HG02610 (cell line): ENCODE results near the gene GAL3ST2.
"Not testable (repeated sequence)": the region's sequence is repeated elsewhere in the genome, so short reads cannot be mapped to it uniquely, and the experiment has no call there.

Experiments
- ATAC-seq: cut with Tn5 transposase; IDR thresholded peaks from one replicate; pipeline ENCODE4 v1.9.1; 2021; ENCODE audit warnings: mild to moderate bottlenecking, moderate library complexity; ENCODE audit not compliant: unreplicated experiment

The GAL3ST2 gene

DNA sequence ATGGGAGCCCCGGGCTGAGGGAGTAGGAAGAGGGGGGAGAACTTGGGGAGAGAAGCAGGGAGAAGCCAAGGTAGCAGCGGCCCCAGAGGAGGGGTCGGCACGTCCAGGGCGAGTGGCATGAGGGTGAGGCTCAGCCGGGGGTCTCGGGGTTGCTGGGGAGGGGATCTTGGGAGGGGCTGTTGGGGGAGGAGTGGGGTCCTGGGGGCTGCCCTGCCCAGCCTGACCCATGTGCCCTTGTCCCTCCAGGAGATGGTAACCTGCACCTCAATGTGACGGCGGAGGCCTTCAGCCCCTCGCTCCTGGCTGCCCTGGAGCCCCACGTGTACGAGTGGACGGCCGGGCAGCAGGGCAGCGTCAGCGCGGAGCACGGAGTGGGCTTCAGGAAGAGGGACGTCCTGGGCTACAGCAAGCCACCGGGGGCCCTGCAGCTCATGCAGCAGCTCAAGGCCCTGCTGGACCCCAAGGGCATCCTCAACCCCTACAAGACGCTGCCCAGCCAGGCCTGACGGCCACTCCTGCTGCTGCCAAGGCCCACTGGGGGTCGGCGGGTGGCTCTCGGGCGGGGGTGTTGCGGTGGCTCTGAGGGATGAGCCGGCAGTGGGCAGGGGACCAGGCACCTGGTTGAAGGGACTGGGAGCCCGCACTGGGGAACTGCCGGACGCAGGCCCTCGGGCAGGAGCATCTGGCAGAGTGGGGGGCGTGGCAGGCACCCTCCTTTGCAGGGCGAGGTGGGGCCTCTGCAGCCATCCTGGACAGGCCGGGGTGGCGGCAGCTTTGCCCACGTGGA, 9.0 kb upstream of the GAL3ST2 start:
- no peak for ATAC-seq

DNA sequence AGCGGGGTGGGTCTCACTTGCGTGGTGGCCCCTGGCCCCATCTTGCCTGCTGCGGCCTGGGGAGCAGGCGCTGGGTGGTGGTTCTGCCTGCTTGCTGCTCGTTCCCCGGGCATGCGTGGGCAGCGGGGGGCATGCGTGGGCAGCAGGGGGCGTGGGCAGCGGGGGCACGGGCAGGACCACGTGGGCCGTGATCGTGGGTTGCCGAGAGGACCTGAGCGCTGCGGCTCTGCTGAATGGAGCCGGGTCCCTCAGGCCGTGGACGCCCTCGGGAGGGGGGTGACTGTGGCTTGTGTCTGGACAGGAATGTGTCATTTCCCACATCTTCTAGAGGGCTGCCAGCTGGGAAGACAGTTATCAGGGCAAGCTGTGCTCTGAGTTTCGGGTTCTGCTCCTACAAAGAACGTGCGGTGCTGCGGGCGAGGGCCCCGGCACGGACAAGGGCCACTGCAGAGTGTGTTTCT, 8.3 kb upstream of the GAL3ST2 start:
- no peak for ATAC-seq

DNA sequence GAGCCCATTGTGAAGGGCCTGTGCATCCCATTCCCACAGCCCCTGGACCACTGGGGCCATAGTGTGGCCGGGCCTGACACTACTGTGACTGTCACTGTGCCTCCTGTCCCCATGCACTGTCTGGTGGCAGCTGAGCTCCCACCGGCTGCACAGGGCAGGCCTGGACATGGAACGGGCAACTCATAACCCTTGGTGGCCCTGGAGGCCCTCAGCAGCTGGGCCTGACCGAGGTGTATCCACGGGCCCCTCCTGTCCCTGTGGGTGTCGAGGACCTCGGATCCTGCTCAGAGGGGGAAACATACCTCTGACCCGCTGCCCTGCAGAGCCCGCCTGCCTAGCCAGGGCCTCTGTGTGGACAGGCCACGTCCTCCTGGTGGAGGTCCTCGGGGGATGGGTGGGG, 7.8 kb upstream of the GAL3ST2 start:
- no peak for ATAC-seq

DNA sequence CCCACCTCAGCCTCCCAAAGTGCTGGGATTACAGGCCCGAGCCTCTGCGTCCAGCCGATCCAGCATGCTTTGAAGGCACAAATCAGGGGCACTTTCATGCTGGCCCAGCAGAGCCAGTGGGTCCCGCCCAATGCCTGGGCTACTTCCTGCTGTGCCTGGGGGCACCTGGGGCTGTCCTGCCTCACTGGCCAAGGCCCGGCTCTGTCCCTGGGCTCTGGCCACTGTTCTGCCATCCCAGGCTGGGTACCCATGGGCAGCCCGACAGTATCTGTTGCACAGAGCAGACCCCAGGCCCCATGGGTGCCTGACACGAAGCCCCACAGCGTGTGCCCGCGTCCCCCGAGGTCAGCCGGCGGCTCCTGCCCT, 6.8 kb upstream of the GAL3ST2 start:
- ATAC-seq, result no peak

DNA sequence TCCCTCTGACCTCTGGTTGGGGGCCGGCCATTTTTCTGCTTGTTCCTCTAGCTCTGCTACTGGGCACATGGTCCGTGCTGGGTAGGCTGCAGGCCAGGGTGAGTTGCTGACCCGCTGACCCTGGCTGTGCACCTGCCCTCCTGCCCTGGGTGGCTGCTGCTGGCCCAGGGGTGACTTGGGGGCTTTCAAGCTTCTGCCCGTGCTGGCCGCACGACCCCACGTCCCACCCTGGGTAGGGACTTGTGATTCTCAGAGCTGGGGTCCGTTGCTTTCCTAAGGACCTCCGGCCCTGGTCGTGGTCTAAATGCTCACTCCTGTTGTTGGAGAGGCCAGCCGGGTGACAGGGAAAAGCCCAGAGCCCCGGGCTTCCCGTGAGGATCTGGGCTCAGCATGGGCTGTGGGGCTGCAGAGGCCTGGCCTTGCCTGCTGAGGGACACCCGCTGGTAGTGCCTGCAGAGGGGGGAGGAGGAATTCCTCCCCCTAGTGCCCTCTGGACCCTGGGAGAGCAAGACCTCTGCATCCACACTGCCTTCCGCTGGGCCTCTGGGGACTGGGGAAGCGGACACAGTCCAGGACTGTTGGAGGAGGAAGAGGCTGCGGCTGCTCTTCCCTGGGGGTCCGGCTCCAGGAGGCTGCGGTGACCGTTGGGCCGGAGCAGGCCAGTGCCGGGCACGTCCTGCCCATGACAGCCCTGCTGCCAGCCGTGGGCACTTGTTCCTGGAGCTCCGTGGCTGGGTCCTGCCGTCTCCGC, 6.3 kb upstream of the GAL3ST2 start:
- no peak for ATAC-seq

DNA sequence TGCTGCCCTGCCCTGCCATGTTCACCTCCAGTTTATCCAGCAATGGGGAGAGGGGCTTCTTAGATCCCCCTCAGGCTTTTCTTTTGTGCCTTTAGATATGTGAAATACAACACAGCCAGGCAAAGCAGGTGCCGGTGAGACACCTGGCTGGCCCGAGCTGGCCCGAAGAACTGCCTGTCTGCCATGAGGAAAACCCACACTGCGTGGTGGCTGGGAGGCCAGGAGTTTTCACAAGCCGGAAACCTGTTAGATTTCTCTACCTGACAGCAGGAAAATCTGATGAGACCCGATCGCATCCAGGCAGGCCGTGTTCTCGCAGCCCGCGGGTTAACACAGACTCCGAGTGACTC, 5.7 kb upstream of the GAL3ST2 start:
- no peak for ATAC-seq

DNA sequence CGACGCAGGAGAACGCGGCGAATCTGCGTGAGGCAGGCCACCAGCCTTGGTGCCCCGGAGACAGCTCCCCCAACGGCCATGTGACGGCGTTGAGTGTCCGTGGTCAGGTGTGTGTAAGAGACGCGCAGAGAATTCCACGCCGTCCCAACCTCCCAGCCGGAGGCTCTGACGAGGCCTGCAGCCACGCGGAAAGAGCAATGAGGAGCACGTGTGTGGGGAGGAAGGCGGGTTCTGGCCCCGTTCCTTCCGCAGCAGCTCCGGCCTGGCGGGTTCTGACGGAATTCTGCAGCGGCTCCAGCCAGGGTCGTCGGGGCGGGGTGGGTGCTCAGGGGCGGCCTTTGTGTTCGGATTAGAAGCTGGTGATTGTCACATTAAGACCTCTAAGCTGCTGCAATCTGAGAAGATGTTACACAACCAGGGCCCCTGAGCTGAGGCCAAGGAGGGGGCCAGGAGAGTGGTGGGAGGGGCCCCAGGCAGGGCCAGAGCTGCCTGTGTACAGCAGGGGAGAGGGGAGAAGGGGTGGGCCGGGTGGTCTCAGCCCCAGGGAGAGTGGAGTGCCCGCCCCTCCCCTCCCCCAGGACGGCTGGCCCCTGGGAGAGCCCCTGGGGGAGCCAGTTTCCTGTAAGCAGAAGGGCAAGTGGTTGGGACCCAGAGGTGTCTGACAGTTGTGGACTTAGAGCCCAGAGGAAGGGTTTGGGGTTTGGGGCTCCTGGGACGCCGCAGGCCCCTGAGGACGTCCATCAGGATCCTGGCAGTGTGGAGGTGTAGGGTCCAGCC, 5.1 kb upstream of the GAL3ST2 start:
- ATAC-seq, result no peak

DNA sequence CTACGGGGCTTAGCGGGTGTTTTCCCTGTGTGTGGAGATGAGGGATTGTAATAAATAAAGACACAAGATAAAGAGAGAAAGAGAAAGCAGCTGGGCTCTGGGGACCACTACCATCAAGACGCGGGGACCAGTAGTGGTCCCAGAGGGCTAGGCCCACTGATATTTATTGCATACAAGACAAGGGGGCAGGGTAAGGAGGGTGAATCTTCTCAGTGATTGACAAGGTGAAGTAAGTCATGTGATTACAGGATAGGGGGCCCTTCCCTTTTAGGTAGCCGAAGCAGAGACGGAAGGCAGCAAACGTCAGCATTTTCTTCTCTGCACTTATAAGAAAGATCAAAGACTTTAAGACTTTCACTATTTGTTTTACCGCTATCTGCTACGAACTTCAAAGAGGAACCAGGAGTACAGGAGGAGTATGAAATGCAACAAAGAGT, 4.5 kb upstream of the GAL3ST2 start:
- ATAC-seq, result no peak

DNA sequence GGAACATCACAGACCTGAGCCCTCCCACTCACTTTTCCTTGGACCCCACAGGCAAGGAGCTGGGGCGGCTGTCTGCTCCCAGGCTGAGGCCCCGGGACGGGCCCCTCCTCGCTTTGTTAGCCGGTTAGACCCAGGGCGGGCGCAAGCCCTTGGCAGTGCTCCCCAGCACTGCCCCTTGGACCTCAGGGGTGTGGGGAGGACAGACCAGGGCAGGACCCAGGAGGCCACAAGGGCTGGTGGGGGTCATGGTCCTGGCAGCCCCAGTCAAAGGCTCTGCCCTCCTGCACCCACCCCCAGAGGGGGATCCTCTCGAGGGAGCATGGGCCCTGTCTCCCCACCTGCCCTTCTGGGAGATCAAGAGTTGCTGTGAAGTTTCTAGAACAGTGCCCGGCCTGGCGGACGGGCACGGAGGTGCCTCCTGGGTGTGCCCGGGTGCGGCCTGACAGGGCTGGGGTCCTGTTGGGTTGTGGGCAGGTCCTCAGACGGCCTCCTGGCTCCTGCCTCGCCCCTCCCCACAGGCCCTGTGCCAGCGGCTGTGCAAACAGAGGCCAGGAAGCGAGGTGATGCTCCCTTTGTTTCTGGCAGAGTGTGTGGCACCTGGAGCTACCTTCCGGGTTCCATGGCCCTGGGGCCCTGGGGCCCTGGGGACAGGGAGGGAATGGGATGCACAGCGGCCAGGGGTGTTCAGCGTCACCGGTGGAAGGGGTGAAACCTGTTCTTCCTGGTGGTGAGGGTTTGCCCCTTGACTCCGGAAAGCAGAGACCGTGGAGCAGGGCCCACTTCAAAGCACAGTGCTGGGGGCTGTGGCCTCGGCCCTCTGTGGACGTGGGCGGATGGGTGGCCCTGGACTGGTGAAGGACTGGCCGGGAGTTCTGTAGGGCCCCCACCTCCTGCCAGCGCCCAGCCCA, 2.9 kb upstream of the GAL3ST2 start:
- ATAC-seq, result no peak

DNA sequence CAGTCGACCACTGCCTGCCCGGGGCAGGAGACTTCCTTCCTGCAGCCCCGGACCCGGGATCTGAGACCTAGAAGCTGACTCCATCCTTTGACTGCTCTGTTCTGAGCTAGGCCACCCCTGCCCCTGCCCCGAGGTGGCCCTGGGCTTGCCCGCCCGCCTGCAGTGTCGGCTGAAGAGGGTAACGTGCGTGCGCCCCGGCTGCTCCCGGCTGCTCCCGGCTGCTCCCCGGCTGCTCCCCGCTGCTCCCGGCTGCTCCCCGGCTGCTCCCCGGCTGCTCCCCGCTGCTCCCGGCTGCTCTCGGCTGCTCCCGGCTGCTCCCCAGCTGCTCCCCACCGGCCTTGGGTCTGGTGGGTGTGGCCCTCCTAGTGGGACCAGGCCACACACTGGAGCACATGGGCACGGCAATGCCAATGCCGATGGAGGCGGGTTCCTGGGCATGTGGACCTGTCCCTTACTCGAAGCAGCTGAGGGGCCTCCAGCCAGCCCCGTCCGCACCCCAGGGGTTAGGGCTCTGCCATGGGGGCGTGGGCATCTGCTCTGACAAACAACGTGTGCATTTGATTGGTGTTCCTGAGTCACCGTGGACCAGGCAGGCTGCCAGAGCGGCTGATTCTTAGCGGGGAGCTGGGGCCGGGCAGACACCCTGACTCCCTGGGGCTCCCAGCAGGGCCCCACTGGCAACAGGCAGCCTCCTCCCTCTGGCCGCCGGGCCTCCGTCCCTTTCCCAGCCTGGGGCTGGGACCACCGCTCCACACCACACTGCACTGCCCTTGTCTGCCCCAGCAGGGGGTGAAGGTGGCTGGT, 2.0 kb upstream of the GAL3ST2 start:
- ATAC-seq, result no peak

DNA sequence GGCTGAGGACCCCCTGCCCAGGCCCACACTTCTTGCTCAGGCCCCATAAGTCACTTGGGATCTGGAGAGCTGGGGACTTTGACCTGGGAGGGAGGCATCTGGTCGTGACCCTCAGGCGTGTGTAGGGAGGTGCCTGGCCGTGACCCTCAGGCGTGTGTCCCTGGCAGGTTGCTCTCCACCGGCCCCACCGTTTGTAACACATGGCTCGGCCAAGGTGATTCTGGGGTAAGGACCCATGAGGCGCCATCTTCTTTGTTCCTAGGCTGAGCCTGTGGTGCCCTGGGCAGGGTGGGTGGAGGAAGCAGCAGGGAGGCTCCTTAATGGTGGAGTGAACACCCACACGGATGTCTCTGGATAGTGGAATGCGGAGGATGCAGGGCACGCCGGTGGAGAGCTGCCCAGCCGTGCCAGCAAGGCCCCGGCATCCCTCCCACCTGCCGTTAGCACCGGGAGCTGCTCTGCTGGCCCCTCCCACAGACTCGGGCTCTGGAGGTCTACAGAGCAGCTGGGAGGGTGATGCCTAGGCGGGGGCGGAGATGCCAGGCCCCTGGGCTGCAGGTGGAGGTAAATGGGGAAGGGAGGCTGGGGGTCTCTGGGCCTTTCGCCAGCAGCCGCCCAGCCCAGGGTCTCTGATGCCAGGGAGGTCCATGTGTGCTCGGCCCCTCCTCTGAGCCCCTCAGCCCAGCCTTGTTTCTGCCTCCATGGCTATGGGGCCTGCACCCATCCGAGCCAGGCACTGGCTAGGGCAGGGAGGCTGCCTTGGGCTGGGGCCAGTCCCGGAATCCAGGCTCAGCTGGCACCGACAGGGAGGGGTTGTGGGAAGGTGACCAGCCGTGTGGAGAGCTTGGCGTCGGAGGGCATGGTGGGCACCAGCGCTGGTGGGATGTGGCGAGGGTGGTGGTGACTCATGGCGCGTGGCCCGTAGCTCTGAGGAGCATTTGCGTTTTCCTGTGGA, 1.1 kb upstream of the GAL3ST2 start:
- ATAC-seq, result no peak

DNA sequence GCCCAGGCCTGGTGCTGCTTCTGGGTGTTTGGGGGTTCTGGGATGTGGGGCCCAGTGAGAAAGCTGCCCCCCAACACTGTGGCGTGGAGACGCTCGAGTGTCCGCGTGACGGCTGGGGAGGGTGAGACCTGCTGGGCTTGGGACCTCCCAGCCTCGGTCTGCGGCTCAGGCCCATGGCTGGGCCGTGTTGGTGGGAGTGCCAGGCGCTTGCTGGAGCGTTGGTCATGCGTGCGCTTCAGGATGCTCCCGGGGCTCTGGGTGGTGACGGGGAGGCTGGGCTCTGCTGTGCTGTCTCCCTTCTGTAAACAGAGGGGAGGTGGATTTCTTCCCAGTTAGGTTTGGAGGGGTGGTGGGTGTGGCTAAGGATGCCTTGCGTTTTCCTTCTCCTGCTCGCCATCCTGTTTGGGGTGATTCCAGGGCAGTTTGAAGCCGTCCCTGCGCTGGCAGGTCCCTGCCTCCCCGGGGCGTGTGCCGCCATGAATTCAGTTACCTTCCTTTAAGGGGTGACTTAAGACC, 606 bp downstream of the GAL3ST2 start:
- no peak for ATAC-seq

DNA sequence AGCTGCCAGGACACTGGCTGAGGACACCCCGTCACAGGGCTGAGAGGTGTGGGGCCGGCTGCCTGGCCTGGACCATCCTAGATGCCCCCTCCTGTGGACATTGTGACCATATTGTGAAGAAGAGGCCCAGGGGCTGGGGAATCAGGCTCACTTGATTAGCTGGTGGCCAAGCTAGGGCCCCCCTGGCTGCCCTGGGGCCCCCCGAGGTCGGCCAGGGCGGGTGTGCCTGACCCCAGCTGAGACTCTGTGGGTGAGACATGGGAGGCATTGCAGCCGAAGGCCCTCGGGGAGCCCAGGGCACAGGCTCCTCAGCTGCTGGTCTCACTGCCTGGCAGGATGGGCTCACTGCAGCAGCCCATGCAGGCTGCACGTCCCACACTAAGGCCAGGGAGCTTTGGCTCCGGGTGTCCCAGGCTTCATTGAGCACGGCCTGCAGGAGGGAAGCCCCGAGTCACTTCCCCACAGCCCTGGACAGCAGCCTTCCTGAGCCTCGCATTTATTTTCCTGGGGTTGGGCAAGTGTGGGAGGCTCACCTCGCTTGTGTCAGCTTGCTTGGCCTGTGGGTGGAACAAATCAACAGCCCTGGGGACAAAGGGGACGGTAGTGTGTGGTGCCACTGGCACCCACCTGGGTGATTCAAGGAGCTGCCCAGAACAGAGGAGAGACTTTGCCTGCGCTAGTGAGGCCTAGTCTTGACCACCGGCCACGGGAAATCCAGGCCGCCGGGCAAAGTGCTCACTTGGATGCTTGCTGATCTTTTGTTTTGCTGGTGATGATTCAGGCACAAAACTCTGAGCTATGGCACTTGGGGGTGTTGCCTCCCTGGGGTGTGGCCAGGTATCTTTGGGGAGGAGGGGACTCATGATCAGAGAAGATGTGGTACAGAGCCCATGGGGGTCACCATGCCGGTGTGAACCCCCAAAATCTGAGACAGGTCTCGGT, 1.3 kb downstream of the GAL3ST2 start:
- no peak for ATAC-seq

DNA sequence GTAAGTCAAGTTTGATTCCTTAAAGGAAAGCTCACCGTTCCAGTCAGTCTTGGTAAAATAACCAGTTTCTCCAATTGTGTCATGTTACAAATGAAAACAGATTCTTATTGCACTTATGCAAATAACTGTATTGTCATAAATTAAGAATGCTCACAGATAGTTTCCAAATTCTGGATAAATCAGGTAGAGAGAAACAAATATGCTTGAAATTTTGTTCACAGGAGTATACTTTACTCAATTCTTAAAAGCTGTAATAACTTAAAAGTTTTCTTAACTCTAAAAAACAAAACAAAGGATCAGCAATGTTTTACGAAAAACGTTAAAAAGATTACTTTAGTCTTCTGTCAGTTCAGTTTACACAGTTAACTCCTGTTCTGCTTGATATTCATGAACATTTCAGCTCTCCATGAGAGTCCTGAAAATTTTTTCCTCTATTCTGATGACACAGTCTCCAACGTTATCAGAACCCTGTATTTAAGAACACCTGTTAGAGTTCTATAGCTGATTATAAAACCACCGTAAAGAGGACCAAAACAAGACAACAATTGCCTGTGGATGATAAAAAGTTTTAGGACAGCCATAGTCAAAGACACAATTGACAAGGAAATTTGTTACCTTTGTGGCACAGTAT, 4.4 kb downstream of the GAL3ST2 start:
- ATAC-seq, result no peak

DNA sequence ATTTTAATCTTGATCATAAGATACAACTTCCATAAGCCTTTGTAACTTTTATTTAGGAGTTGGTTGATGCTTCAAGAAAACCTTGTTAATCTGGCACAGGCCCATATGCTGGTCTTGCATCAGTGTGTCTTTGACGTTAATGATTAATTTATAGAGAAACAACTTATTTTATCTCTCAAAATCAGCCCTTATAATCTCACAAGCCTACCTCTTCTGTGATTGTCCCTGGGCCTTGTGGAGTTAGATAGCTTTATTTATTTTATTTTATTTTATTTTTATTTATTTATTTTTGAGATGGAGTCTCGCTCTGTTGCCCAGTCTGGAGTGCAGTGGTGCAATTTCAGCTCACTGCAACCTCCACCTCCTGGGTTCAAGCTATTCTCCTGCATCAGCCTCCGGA, 5.4 kb downstream of the GAL3ST2 start:
- ATAC-seq, result not testable (repeated sequence)

DNA sequence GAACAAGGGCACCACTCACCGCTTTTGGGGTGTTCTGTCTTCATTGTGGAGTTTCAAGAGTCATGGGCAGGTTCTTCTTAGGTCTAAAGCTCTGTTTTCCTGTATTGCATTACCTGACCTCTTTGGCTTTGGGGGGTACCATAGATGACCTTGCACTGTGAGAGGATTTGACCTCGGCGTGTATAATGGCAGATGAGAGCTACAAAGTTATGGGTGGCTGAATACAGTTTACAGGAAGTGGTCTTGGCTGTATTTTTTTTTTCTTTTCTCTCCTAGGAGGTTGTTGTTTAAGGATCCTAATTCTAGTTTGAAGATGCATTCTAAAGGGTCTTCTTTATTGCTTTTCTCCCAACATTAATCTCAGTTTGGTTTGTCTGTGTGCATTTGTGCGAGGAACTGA, 11.5 kb downstream of the GAL3ST2 start:
- no peak for ATAC-seq

DNA sequence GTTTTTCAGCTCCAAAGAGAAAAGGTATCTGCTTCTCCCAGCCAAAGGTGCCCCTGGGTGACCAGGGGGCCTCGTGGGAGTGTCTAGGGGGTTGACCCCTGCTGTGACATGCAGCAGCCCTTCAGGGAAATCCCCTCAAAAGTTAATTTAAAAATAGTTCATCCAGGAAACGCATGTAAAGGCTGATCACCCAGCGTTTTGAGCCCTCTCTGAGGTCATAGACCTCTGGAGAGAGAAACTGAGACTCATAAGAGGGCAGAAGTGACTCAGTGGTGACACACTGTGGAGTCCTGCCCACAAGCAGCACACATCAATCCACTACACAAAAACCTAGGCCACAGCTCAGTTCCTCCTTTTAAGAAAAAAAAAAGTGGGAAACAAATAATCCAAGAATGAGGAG, 11.9 kb downstream of the GAL3ST2 start:
- ATAC-seq, result no peak
